PC-3 (cell line): ENCODE results near the gene SSC5D.

ENCODE experiments used
- EZH2 ChIP-seq: fragments of 300-600 bp; sonication (generic); IDR thresholded peaks from one replicate; pipeline ENCODE4 v1.6.1; 2017; ENCODE audit warnings: antibody characterized with exemption, mild to moderate bottlenecking, low read length; ENCODE audit not compliant: unreplicated experiment
- EZH2phosphoT487 ChIP-seq: fragments of 300-600 bp; sonication (generic); IDR thresholded peaks from 2 replicates; pipeline ENCODE4 v1.6.1; 2018; ENCODE audit warnings: mild to moderate bottlenecking, antibody characterized with exemption, low read length, borderline replicate concordance
- TF ChIP-seq, protein P1 (sequence below): fragments of 300-600 bp; sonication (generic); conservative IDR thresholded peaks from 2 replicates; pipeline ENCODE4 v1.5.1; 2017; ENCODE audit warnings: antibody characterized with exemption, low read depth, mild to moderate bottlenecking, low read length

DNA sequence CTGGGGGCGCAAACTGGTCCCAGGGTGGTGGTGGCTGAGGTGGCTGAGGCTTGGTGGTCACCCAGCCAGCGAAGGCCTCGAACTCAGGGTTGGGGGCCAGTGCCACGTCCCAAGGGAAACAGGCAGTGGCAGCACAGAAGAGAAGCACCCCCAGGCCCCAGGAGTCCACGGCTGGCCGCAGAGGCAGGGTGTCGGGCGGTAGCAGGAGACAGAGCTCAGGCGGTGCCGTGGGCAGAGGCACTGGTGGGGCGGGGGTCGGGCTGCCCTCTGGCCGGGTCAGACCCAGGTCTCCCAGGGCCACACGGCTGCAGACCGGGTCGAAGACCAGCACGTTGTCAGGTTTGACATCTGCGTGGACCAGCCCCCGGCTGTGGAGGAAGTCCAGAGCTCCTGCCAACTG lies 52.9 kb downstream of the SSC5D start:
- TF ChIP-seq, protein P1, sequence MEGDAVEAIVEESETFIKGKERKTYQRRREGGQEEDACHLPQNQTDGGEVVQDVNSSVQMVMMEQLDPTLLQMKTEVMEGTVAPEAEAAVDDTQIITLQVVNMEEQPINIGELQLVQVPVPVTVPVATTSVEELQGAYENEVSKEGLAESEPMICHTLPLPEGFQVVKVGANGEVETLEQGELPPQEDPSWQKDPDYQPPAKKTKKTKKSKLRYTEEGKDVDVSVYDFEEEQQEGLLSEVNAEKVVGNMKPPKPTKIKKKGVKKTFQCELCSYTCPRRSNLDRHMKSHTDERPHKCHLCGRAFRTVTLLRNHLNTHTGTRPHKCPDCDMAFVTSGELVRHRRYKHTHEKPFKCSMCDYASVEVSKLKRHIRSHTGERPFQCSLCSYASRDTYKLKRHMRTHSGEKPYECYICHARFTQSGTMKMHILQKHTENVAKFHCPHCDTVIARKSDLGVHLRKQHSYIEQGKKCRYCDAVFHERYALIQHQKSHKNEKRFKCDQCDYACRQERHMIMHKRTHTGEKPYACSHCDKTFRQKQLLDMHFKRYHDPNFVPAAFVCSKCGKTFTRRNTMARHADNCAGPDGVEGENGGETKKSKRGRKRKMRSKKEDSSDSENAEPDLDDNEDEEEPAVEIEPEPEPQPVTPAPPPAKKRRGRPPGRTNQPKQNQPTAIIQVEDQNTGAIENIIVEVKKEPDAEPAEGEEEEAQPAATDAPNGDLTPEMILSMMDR: no peak
- no peak for TF ChIP-seq EZH2phosphoT487
- no peak for TF ChIP-seq EZH2
